HCT116 (cell line): ENCODE results near the gene UNC45A. TPM values are rescaled to one million over a fixed set of nuclear protein-coding genes. Genes with fewer than 3 reads are reported as not detected.

Experiments
- ATAC-seq: fragments of 200-7000 bp; cut with Tn5 transposase; 2 replicates; pipeline ENCODE4 v1.9.1; 2020; ENCODE audit warnings: mild to moderate bottlenecking, moderate library complexity
- BruUV-seq: library from RNA; stranded (reverse); fragments of 400-500 nt; replicated peaks from 2 replicates; lab custom pipeline; 2021; lab: Mats Ljungman, UMichigan
- CTCF ChIA-PET: fragments of 300-600 bp; sonication (Branson Sonifier 250); formaldehyde crosslinking; loops from one replicate; lab custom pipeline; 2021; ENCODE audit warnings: antibody characterized with exemption; lab: Charles Lee
- POLR2A ChIA-PET: fragments of 300-600, 350-600 bp; sonication (Branson Sonifier 250); formaldehyde crosslinking; loops from one replicate; lab custom pipeline; 2021; ENCODE audit warnings: antibody characterized with exemption; lab: Charles Lee
- RAD21 ChIA-PET, 2 experiments: fragments of 300-600 bp; sonication (Branson Sonifier 250); formaldehyde crosslinking; loops; one replicate each; lab custom pipeline; 2023; ENCODE audit warnings: low total read pairs in 2 of 2; ENCODE audit not compliant: uncharacterized antibody in 2 of 2, unreplicated experiment in 2 of 2, low non-redundant PET in 1 of 2; lab: Charles Lee
- DNase-seq: peaks from one replicate; pipeline ENCODE4 v3.0.0-alpha.2; 2010; ENCODE audit warnings: low read depth, low spot score
- H2AFZ ChIP-seq: fragments of 200-600 bp; shearing (Covaris generic), sonication (generic); 2 replicates; pipeline ENCODE4 v1.6.1; 2017; ENCODE audit warnings: low read depth, mixed run types, mixed read lengths, antibody characterized with exemption, low read length; ENCODE audit not compliant: poor library complexity, severe bottlenecking
- H3K27ac ChIP-seq: 2 replicates; pipeline ENCODE4 v1.5.1; 2012; ENCODE audit warnings: low read depth, low read length
- H3K27me3 ChIP-seq: fragments of 200-600 bp; sonication (generic); 2 replicates; pipeline ENCODE4 v1.6.1; 2016; ENCODE audit warnings: mixed run types, low read length, mixed read lengths; ENCODE audit not compliant: insufficient read depth
- H3K36me3 ChIP-seq, 2 experiments: fragments of 200-500 bp in 1 of 2; fragments of 200-600 bp in 1 of 2; sonication (Bioruptor generic) in 1 of 2; sonication (generic) in 1 of 2; 2 replicates each; pipeline versions ENCODE4 v1.5.1 to v1.6.1; 2014 to 2016; ENCODE audit warnings: low read length in 2 of 2, inconsistent platforms in 1 of 2, mixed read lengths in 1 of 2, mixed run types in 1 of 2; ENCODE audit not compliant: insufficient read depth in 2 of 2, control insufficient read depth in 1 of 2
- H3K4me1 ChIP-seq, 2 experiments: fragments of 200-600 bp in 1 of 2; sonication (generic) in 1 of 2; 2 replicates each; pipeline versions ENCODE4 v1.5.1 to v1.6.1; 2012 to 2017; ENCODE audit warnings: low read length in 2 of 2, inconsistent platforms in 1 of 2, mild to moderate bottlenecking in 1 of 2, mixed read lengths in 1 of 2, mixed run types in 1 of 2, moderate library complexity in 1 of 2; ENCODE audit not compliant: insufficient read depth in 2 of 2, control insufficient read depth in 1 of 2
- H3K4me2 ChIP-seq: fragments of 200-600 bp; sonication (generic); 2 replicates; pipeline ENCODE4 v1.6.1; 2017; ENCODE audit warnings: mixed run types, low read length, mixed read lengths
- H3K4me3 ChIP-seq, 2 experiments: fragments of 200-600 bp in 1 of 2; sonication (generic) in 1 of 2; replicated peaks in 1 of 2; 2 replicates each; pipeline ENCODE4 v1.5.1; 2011 to 2016; ENCODE audit warnings: low read length in 2 of 2, control low read depth in 1 of 2, low read depth in 1 of 2, mild to moderate bottlenecking in 1 of 2, mixed read lengths in 1 of 2, mixed run types in 1 of 2
- H3K79me2 ChIP-seq: fragments of 200-600 bp; sonication (generic); 2 replicates; pipeline ENCODE4 v1.6.1; 2017; ENCODE audit warnings: mild to moderate bottlenecking, mixed run types, low read length, moderate library complexity, mixed read lengths; ENCODE audit not compliant: insufficient read depth
- H3K9ac ChIP-seq: fragments of 200-600 bp; sonication (generic); 2 replicates; pipeline ENCODE4 v1.6.1; 2016; ENCODE audit warnings: low read length, mixed read lengths
- H3K9me2 ChIP-seq: fragments of 200-600 bp; sonication (generic), shearing (Covaris generic); 2 replicates; pipeline ENCODE4 v1.6.1; 2017; ENCODE audit warnings: mixed run types, mild to moderate bottlenecking, moderate library complexity; ENCODE audit not compliant: insufficient read depth
- H3K9me3 ChIP-seq, 2 experiments: fragments of 200-500 bp in 1 of 2; fragments of 200-600 bp in 1 of 2; sonication (Bioruptor generic) in 1 of 2; sonication (generic) in 1 of 2; 2 replicates each; pipeline ENCODE4 v1.6.1; 2014 to 2017; ENCODE audit warnings: low read length in 2 of 2, mixed read lengths in 2 of 2, inconsistent platforms in 1 of 2, low read depth in 1 of 2, mild to moderate bottlenecking in 1 of 2, mixed run types in 1 of 2, moderate library complexity in 1 of 2; ENCODE audit not compliant: control insufficient read depth in 1 of 2, insufficient read depth in 1 of 2
- H4K20me1 ChIP-seq: fragments of 200-600 bp; sonication (generic), shearing (Covaris generic); 2 replicates; pipeline ENCODE4 v1.6.1; 2017; ENCODE audit warnings: mixed run types, mild to moderate bottlenecking, moderate library complexity; ENCODE audit not compliant: insufficient read depth
- EGR1 ChIP-seq: IDR thresholded peaks from 2 replicates; pipeline ENCODE4 v1.6.1; 2012; ENCODE audit warnings: low read depth
- JUND ChIP-seq: IDR thresholded peaks from 2 replicates; pipeline ENCODE4 v1.6.1; 2012
- SIN3A ChIP-seq: IDR thresholded peaks from 2 replicates; pipeline ENCODE4 v1.6.1; 2012; ENCODE audit warnings: low read depth
- intact Hi-C: fragments of 100-400 bp; cut with micrococcal nuclease; formaldehyde crosslinking; loops from 2 replicates; pipeline ENCODE4 v1.10.0; 2022
- total RNA-seq: library from RNA; stranded (reverse); gene quantifications from one replicate; pipeline ENCODE4 v1.2.1, GENCODE V29; 2021; ENCODE audit not compliant: unreplicated experiment
- TF ChIP-seq, protein P1 (sequence below): IDR thresholded peaks from 2 replicates; pipeline ENCODE4 v1.6.1; 2011; ENCODE audit warnings: mild to moderate bottlenecking, low read length, moderate library complexity; ENCODE audit not compliant: insufficient replicate concordance; ENCODE audit errors: extremely low read depth
- TF ChIP-seq, protein P2 (sequence below), 3 experiments: fragments of 200-600 bp in 1 of 3; sonication (generic) in 1 of 3; IDR thresholded peaks in 2 of 3; conservative IDR thresholded peaks in 1 of 3; 2 replicates each; pipeline ENCODE4 v1.5.1; 2012 to 2017; ENCODE audit warnings: low read depth in 2 of 3, low read length in 2 of 3, antibody characterized with exemption in 1 of 3, borderline replicate concordance in 1 of 3, control low read depth in 1 of 3, mild to moderate bottlenecking in 1 of 3, mixed read lengths in 1 of 3, mixed run types in 1 of 3, moderate library complexity in 1 of 3; ENCODE audit not compliant: insufficient read depth in 1 of 3

Gene UNC45A
- total RNA-seq, 1 experiment from 2014 or later, result 95.4 TPM

DNA sequence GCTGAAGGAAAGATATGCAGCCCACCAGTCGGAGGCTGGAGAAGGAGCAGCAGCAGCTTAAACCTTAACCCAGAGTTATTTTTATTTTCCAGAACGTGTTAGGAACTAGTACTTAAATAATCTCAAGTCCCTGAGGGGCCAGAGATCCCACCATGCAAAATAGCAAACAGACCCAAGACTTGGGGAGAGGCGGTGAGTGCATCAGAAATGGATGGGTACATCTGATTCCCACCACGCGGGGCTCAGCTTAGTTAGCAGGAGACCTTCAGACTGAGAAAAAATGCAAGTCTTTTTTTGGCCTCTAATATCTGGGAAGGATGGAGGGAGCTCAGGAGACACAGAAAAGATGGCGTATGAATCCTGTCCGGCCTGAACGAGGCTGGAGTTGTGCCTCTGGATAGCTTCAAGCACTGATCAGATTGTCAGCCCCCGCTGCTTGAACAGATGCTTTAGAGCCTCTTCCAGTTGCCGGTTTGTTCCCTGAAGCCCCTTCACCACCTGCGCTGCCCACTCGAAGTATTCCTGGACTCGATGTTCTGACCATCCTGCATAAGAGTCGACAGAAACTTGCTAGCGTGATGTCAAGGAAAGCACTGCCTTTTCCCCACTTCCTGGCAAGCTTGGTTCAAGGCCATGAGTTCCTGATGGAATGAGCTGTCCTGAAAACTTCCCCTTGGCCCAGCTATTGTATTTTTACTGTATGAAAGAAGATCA, 4.1 kb upstream of the UNC45A start:
- no peaks in the 10 kb centered on the region for H3K27me3 ChIP-seq
- TSS peak; percentile 18 for BruUV-seq
- RAD21 ChIA-PET, result interaction anchor here in 1 of 2 experiments (1.0 to 1.6 kb wide), 3 partner anchors 46 to 341 kb away, joined by 3 to 4 read pairs (median 4); no protein-coding TSS in a partner anchor
- POLR2A ChIA-PET, result interaction anchor here (0.5 to 2.4 kb wide), 9 partner anchors 8 to 611 kb away, joined by 3 to 7 read pairs (median 4); partner anchors contain the start of genes MAN2A2, PRC1 and RCCD1
- H3K4me1 ChIP-seq, result peaks cover 17 to 46% of the 10 kb centered on the region in 2 experiments; a peak in 3 of 4 replicates
- peak overlapping the region; percentile 78 for H3K27ac ChIP-seq
- H3K9me2 ChIP-seq, result no peaks in the 10 kb centered on the region
- H4K20me1 ChIP-seq, result no peaks in the 10 kb centered on the region
- peak overlapping the region; percentile 67 for H3K9ac ChIP-seq
- H3K4me3 ChIP-seq, result peak overlapping the region; percentile 92 to 93
- no peaks in the 10 kb centered on the region for H3K9me3 ChIP-seq
- CTCF ChIA-PET, result interaction anchor here (0.5 to 6.9 kb wide), 20 partner anchors 7 to 638 kb away, joined by 3 to 70 read pairs (median 7); partner anchors contain the start of genes MAN2A2, PRC1 and RCCD1
- H2AFZ ChIP-seq, result no peak overlapping the region
- intact Hi-C loops, result loop anchor here (1.0 to 5.0 kb wide), 2 partner anchors 101 to 340 kb away; no protein-coding TSS in a partner anchor
- DNase-seq, result no peak
- peaks cover 13% of the 10 kb centered on the region; the same call in 1 of the 2 replicates for H3K79me2 ChIP-seq
- no peak for ATAC-seq
- no peak for TF ChIP-seq JUND
- TF ChIP-seq EGR1, result no peak
- no peak for TF ChIP-seq SIN3A
- TF ChIP-seq, protein P1, sequence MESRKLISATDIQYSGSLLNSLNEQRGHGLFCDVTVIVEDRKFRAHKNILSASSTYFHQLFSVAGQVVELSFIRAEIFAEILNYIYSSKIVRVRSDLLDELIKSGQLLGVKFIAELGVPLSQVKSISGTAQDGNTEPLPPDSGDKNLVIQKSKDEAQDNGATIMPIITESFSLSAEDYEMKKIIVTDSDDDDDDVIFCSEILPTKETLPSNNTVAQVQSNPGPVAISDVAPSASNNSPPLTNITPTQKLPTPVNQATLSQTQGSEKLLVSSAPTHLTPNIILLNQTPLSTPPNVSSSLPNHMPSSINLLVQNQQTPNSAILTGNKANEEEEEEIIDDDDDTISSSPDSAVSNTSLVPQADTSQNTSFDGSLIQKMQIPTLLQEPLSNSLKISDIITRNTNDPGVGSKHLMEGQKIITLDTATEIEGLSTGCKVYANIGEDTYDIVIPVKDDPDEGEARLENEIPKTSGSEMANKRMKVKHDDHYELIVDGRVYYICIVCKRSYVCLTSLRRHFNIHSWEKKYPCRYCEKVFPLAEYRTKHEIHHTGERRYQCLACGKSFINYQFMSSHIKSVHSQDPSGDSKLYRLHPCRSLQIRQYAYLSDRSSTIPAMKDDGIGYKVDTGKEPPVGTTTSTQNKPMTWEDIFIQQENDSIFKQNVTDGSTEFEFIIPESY, result no peak
- TF ChIP-seq, protein P2, sequence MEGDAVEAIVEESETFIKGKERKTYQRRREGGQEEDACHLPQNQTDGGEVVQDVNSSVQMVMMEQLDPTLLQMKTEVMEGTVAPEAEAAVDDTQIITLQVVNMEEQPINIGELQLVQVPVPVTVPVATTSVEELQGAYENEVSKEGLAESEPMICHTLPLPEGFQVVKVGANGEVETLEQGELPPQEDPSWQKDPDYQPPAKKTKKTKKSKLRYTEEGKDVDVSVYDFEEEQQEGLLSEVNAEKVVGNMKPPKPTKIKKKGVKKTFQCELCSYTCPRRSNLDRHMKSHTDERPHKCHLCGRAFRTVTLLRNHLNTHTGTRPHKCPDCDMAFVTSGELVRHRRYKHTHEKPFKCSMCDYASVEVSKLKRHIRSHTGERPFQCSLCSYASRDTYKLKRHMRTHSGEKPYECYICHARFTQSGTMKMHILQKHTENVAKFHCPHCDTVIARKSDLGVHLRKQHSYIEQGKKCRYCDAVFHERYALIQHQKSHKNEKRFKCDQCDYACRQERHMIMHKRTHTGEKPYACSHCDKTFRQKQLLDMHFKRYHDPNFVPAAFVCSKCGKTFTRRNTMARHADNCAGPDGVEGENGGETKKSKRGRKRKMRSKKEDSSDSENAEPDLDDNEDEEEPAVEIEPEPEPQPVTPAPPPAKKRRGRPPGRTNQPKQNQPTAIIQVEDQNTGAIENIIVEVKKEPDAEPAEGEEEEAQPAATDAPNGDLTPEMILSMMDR (IDR thresholded peaks at IDR 0.05 in 2 of 3, conservative IDR thresholded peaks at IDR 0.05 in 1 of 3; ENCODE audit: borderline replicate concordance in 1 of 3, insufficient read depth in 1 of 3, low read depth in 2 of 3, low read length in 2 of 3), result no peak
- TF ChIP-seq, all 23 proteins: peak for 0
- H3K36me3 ChIP-seq, result no peaks in the 10 kb centered on the region
- peak overlapping the region; percentile 99 for H3K4me2 ChIP-seq
